Caco-2 (cell line): ENCODE results near the gene SLC5A2. TPM values are rescaled to one million over a fixed set of nuclear protein-coding genes. Genes with fewer than 3 reads are reported as not detected.
"Not testable (repeated sequence)": the region's sequence is repeated elsewhere in the genome, so short reads cannot be mapped to it uniquely, and the experiment has no call there.

Source experiments
- BruUV-seq: library from RNA; stranded (reverse); fragments of 400-500 nt; replicated peaks from 2 replicates; lab custom pipeline; 2021; lab: Mats Ljungman, UMichigan
- CTCF ChIA-PET: fragments of 300-600 bp; sonication (Branson Sonifier 250); formaldehyde crosslinking; loops from one replicate; lab custom pipeline; 2022; ENCODE audit warnings: antibody characterized with exemption; lab: Charles Lee
- POLR2A ChIA-PET: fragments of 300-600 bp; sonication (Branson Sonifier 250); formaldehyde crosslinking; loops from one replicate; lab custom pipeline; 2022; ENCODE audit warnings: antibody characterized with exemption; lab: Charles Lee
- DNase-seq, 2 experiments: peaks; one replicate each; pipeline versions ENCODE4 v3.0.0 to v3.0.0-alpha.2; 2020 to 2022
- H3K27me3 ChIP-seq: replicated peaks from 2 replicates; pipeline ENCODE4 v1.6.0; 2011; ENCODE audit warnings: low read length; ENCODE audit not compliant: control insufficient read depth, insufficient read depth
- H3K36me3 ChIP-seq: 2 replicates; pipeline ENCODE4 v1.5.1; 2011; ENCODE audit warnings: low read length; ENCODE audit not compliant: control insufficient read depth, insufficient read depth
- H3K4me1 ChIP-seq: fragments of 250-450 bp; sonication (Bioruptor Pico); 2 replicates; pipeline ENCODE4 v1.5.1; 2020; ENCODE audit warnings: mild to moderate bottlenecking
- H3K4me3 ChIP-seq: 2 replicates; pipeline ENCODE4 v1.5.1; 2011; ENCODE audit warnings: low read depth, mild to moderate bottlenecking, control low read depth, low read length
- H3K9me3 ChIP-seq: fragments of 250-450 bp; sonication (Bioruptor Pico); 2 replicates; pipeline ENCODE4 v1.5.1; 2020; ENCODE audit warnings: mild to moderate bottlenecking, moderate library complexity
- H3K27ac Mint-ChIP-seq: one replicate; pipeline ENCODE4 v1.8.0; 2022; ENCODE audit warnings: mixed read lengths; ENCODE audit not compliant: unreplicated experiment
- H3K27me3 Mint-ChIP-seq: one replicate; pipeline ENCODE4 v1.8.0; 2022; ENCODE audit warnings: mixed read lengths; ENCODE audit not compliant: insufficient read depth, unreplicated experiment
- H3K36me3 Mint-ChIP-seq: one replicate; pipeline ENCODE4 v1.8.0; 2022; ENCODE audit warnings: mild to moderate bottlenecking, mixed read lengths; ENCODE audit not compliant: insufficient read depth, unreplicated experiment
- H3K4me1 Mint-ChIP-seq: one replicate; pipeline ENCODE4 v1.8.0; 2022; ENCODE audit warnings: low read depth, mixed read lengths; ENCODE audit not compliant: unreplicated experiment
- H3K4me3 Mint-ChIP-seq: one replicate; pipeline ENCODE4 v1.8.0; 2022; ENCODE audit warnings: mild to moderate bottlenecking, moderate library complexity, mixed read lengths; ENCODE audit not compliant: unreplicated experiment
- H3K9me3 Mint-ChIP-seq: one replicate; pipeline ENCODE4 v1.8.0; 2022; ENCODE audit warnings: mixed read lengths; ENCODE audit not compliant: unreplicated experiment
- CTCF ChIP-seq, 2 experiments: fragments of 200-600 bp in 1 of 2; IDR thresholded peaks; 1 replicate in 1 of 2; 2 replicates in 1 of 2; pipeline versions ENCODE4 v1.5.1 to v1.8.0; 2011 to 2022; ENCODE audit warnings: antibody characterized with exemption in 1 of 2, control low read depth in 1 of 2, inconsistent platforms in 1 of 2, low read depth in 1 of 2, low read length in 1 of 2, mild to moderate bottlenecking in 1 of 2, moderate library complexity in 1 of 2; ENCODE audit not compliant: insufficient read depth in 1 of 2, severe bottlenecking in 1 of 2, unreplicated experiment in 1 of 2
- intact Hi-C: fragments of 100-400 bp; cut with micrococcal nuclease; formaldehyde crosslinking; loops from one replicate; pipeline ENCODE4 v1.10.0; 2022; ENCODE audit not compliant: unreplicated experiment
- total RNA-seq: library from RNA; stranded (reverse); gene quantifications from 2 replicates; pipeline ENCODE4 v1.2.3, GENCODE V29; 2022

Gene SLC5A2
- total RNA-seq, 1 experiment from 2014 or later = 3.0 TPM

- no peak for DNase-seq
- Mint-ChIP-seq H3K36me3 (peaks cover 5% of the 10 kb centered on the region), H3K4me1 (peaks cover 6% of the 10 kb centered on the region), H3K9me3 (no peaks in the 10 kb centered on the region), H3K27ac (no peak overlapping the region), H3K27me3 (no peaks in the 10 kb centered on the region), H3K4me3 (no peak overlapping the region)
- Histone ChIP-seq H3K9me3 (no peaks in the 10 kb centered on the region), H3K36me3 (no peaks in the 10 kb centered on the region), H3K27me3 (no peaks in the 10 kb centered on the region), H3K4me1 (peaks cover 14% of the 10 kb centered on the region), H3K4me3 (no peak overlapping the region)
- intact Hi-C loops = no loop called here
- POLR2A ChIA-PET = interaction anchor here (1.0 kb wide), 2 partner anchors 24 to 211 kb away, joined by 3 to 4 read pairs; a partner anchor contains a TSS
- CTCF ChIA-PET = interaction anchor here (0.6 kb wide), 1 partner anchor 30 kb away, joined by 3 read pairs; no protein-coding TSS in a partner anchor
- BruUV-seq = no TSS peak
- no peak for TF ChIP-seq CTCF (IDR thresholded peaks at IDR 0.05; ENCODE audit: insufficient read depth in 1 of 2, low read depth in 1 of 2, low read length in 1 of 2, severe bottlenecking in 1 of 2, unreplicated experiment in 1 of 2)
These were observed 18.5 kb downstream of the SLC5A2 start for GRCh38 chr16:31501226-31501965.

GRCh38 chr16:31501966-31502348 is 19.0 kb downstream of the SLC5A2 start:
- BruUV-seq = no TSS peak
- CTCF ChIA-PET = no interaction called here
- Mint-ChIP-seq H3K9me3 (no peaks in the 10 kb centered on the region), H3K4me1 (peaks cover 7% of the 10 kb centered on the region), H3K27me3 (no peaks in the 10 kb centered on the region), H3K4me3 (no peak overlapping the region), H3K36me3 (peaks cover 5% of the 10 kb centered on the region), H3K27ac (no peak overlapping the region)
- H3K9me3 ChIP-seq = no peaks in the 10 kb centered on the region
- peaks cover 14% of the 10 kb centered on the region for H3K4me1 ChIP-seq
- H3K36me3 ChIP-seq = no peaks in the 10 kb centered on the region
- H3K27me3 ChIP-seq = no peaks in the 10 kb centered on the region
- POLR2A ChIA-PET = interaction anchor here (1.0 kb wide), 2 partner anchors 25 to 211 kb away, joined by 3 to 4 read pairs; a partner anchor contains a TSS
- TF ChIP-seq CTCF (IDR thresholded peaks at IDR 0.05; ENCODE audit: insufficient read depth in 1 of 2, low read depth in 1 of 2, low read length in 1 of 2, severe bottlenecking in 1 of 2, unreplicated experiment in 1 of 2) = no peak
- H3K4me3 ChIP-seq = no peak overlapping the region
- DNase-seq = no peak
- intact Hi-C loops = no loop called here

GRCh38 chr16:31502981-31503380 is 20.1 kb downstream of the SLC5A2 start:
- CTCF ChIA-PET = no interaction called here
- no peak overlapping the region for H3K4me3 ChIP-seq
- H3K9me3 Mint-ChIP-seq = no peaks in the 10 kb centered on the region
- no TSS peak for BruUV-seq
- no peaks in the 10 kb centered on the region for H3K27me3 Mint-ChIP-seq
- peaks cover 5% of the 10 kb centered on the region for H3K36me3 Mint-ChIP-seq
- TF ChIP-seq CTCF (IDR thresholded peaks at IDR 0.05; ENCODE audit: insufficient read depth in 1 of 2, low read depth in 1 of 2, low read length in 1 of 2, severe bottlenecking in 1 of 2, unreplicated experiment in 1 of 2) = no peak
- POLR2A ChIA-PET = no interaction called here
- no peaks in the 10 kb centered on the region for H3K9me3 ChIP-seq
- H3K36me3 ChIP-seq = no peaks in the 10 kb centered on the region
- H3K27ac Mint-ChIP-seq = no peak overlapping the region
- intact Hi-C loops = no loop called here
- peaks cover 13% of the 10 kb centered on the region for H3K4me1 Mint-ChIP-seq
- H3K27me3 ChIP-seq = no peaks in the 10 kb centered on the region
- H3K4me1 ChIP-seq = peaks cover 14% of the 10 kb centered on the region
- DNase-seq = no peak
- H3K4me3 Mint-ChIP-seq = no peak overlapping the region

GRCh38 chr16:31503555-31503954 is 20.6 kb downstream of the SLC5A2 start:
- H3K27me3 Mint-ChIP-seq, H3K9me3 ChIP-seq, H3K27me3 ChIP-seq, H3K27ac Mint-ChIP-seq, DNase-seq, CTCF ChIA-PET, H3K36me3 Mint-ChIP-seq, H3K4me3 ChIP-seq, H3K9me3 Mint-ChIP-seq, H3K4me3 Mint-ChIP-seq, BruUV-seq, intact Hi-C loops, H3K36me3 ChIP-seq: not testable (repeated sequence)
- H3K4me1 ChIP-seq = peaks cover 14% of the 10 kb centered on the region
- POLR2A ChIA-PET = interaction anchor here (0.7 kb wide), 1 partner anchor 15 kb away, joined by 3 read pairs; no protein-coding TSS in a partner anchor
- H3K4me1 Mint-ChIP-seq = peaks cover 13% of the 10 kb centered on the region
